Naive thymus-derived CD8-positive, alpha-beta T cell (primary cell): ENCODE measurements around the gene NOVA2. TPM values are rescaled to one million over a fixed set of nuclear protein-coding genes. Genes with fewer than 3 reads are reported as not detected.
A peak's percentile ranks its signal among the peaks of the same experiment; 100 is the strongest.

Experiments used
- ATAC-seq, 2 donors: fragments of 150-1000 bp; cut with Tn5 transposase in 1 of 2; sonication (Bioruptor Pico), chemical (Tn5 transposase) in 1 of 2; 1 replicate in 1 of 2; 2 replicates in 1 of 2; pipeline ENCODE4 v1.10.0; 2021; ENCODE audit warnings: mild to moderate bottlenecking in 2 of 2, moderate library complexity in 2 of 2
- POLR2A ChIA-PET: fragments of 350-600 bp; sonication (Branson Sonifier 250); formaldehyde crosslinking; loops from one replicate; lab custom pipeline; 2021; ENCODE audit warnings: antibody characterized with exemption; lab: Charles Lee
- DNase-seq, 10 donors: peaks; one replicate each; pipeline versions ENCODE4 v3.0.0 to v3.0.0-alpha.2; 2020 to 2022
- H3K27ac Mint-ChIP-seq, 10 donors: one replicate each; pipeline ENCODE4 v1.8.0; 2020 to 2022; ENCODE audit warnings: mild to moderate bottlenecking in 10 of 10, mixed read lengths in 10 of 10, moderate library complexity in 4 of 10, inconsistent platforms in 1 of 10
- H3K27me3 Mint-ChIP-seq, 5 donors: one replicate each; pipeline ENCODE4 v1.8.0; 2021 to 2022; ENCODE audit warnings: mixed read lengths in 5 of 5
- H3K36me3 Mint-ChIP-seq, 3 donors: one replicate each; pipeline ENCODE4 v1.8.0; 2020 to 2022; ENCODE audit warnings: mixed read lengths in 3 of 3, mild to moderate bottlenecking in 2 of 3, inconsistent platforms in 1 of 3
- H3K4me1 Mint-ChIP-seq, 4 donors: one replicate each; pipeline ENCODE4 v1.8.0; 2021 to 2022; ENCODE audit warnings: mixed read lengths in 4 of 4
- H3K4me3 Mint-ChIP-seq, 10 donors: one replicate each; pipeline ENCODE4 v1.8.0; 2020 to 2022; ENCODE audit warnings: mild to moderate bottlenecking in 10 of 10, mixed read lengths in 10 of 10, moderate library complexity in 6 of 10, inconsistent platforms in 1 of 10
- H3K9me3 Mint-ChIP-seq, 9 donors: one replicate each; pipeline ENCODE4 v1.8.0; 2020 to 2022; ENCODE audit warnings: mixed read lengths in 9 of 9, mild to moderate bottlenecking in 3 of 9, inconsistent platforms in 1 of 9, moderate library complexity in 1 of 9
- polyA plus RNA-seq, 3 donors: library from polyadenylated mRNA; unstranded; fragments of 300-500 nt; fragmentation: Illumina TruSeq; gene quantifications; one replicate each; pipeline ENCODE4 v1.2.3, GENCODE V29; 2021
- total RNA-seq, 8 experiments: library from RNA in 2 of 8; stranded (reverse) in 2 of 8; gene quantifications; one replicate each; pipeline ENCODE4 v1.2.3 and lab custom pipeline; 2021 to 2026

Gene NOVA2
- total and polyA plus RNA-seq, 5 experiments from 2014 or later, result not detected

DNA sequence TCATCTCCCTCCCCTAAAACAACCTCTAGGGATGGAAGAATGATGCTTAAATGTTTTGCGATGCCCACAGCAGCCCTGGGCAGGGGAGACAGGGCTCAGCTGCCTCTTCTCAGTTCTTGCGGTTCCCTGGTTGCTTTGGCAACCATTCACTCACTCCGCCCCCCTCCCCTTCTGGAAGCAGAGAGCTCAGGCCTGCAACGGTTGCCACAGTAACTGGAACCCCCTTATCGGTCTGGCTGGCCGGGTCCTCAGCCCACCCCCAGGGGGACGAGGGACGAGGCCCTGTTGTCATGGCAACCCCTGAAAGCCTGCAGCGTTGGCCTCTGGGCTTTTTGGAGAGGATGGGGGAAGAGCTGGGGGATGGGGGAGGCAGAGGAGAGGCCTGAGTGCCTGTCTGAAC is 19.5 kb downstream of the NOVA2 start:
- POLR2A ChIA-PET, result no interaction called here
- ATAC-seq, result no peak
- Mint-ChIP-seq H3K27ac (no peak overlapping the region), H3K27me3 (peaks cover 28 to 58% (median 37%) of the 10 kb centered on the region in 5 donors), H3K9me3 (peaks cover 0 to 10% (median 3%) of the 10 kb centered on the region in 9 donors), H3K4me3 (no peak overlapping the region), H3K36me3 (peaks cover 0 to 6% (median 2%) of the 10 kb centered on the region in 3 donors), H3K4me1 (peaks cover 6 to 21% (median 8%) of the 10 kb centered on the region in 4 donors)
- DNase-seq, result no peak

- Mint-ChIP-seq H3K4me1 (peaks cover 6 to 21% (median 8%) of the 10 kb centered on the region in 4 donors), H3K9me3 (peaks cover 0 to 10% (median 3%) of the 10 kb centered on the region in 9 donors), H3K27me3 (peaks cover 23 to 53% (median 36%) of the 10 kb centered on the region in 5 donors), H3K36me3 (peaks cover 0 to 6% (median 2%) of the 10 kb centered on the region in 3 donors), H3K27ac (no peak overlapping the region), H3K4me3 (peak overlapping the region in 2 of 10 donors; percentile 65 to 70)
- DNase-seq (no peak), ATAC-seq (no peak)
- POLR2A ChIA-PET, result no interaction called here
Measured at GRCh38 chr19:45953676-45954075, 20.0 kb downstream of the NOVA2 start.

- Mint-ChIP-seq H3K27me3 (peaks cover 15 to 50% (median 32%) of the 10 kb centered on the region in 5 donors), H3K4me3 (peak overlapping the region; percentile 45 to 74 (median 66)), H3K27ac (no peak overlapping the region), H3K4me1 (peaks cover 6 to 21% (median 8%) of the 10 kb centered on the region in 4 donors), H3K9me3 (peaks cover 0 to 9% (median 3%) of the 10 kb centered on the region in 9 donors), H3K36me3 (peaks cover 0 to 6% (median 2%) of the 10 kb centered on the region in 3 donors)
- DNase-seq, result peak in 7 of 10 donors; percentile 23 to 51 (median 40)
- ATAC-seq, result peak; percentile 56 to 62
- POLR2A ChIA-PET, result no interaction called here
Measured at GRCh38 chr19:45952686-45953505, 20.8 kb downstream of the NOVA2 start.

DNA sequence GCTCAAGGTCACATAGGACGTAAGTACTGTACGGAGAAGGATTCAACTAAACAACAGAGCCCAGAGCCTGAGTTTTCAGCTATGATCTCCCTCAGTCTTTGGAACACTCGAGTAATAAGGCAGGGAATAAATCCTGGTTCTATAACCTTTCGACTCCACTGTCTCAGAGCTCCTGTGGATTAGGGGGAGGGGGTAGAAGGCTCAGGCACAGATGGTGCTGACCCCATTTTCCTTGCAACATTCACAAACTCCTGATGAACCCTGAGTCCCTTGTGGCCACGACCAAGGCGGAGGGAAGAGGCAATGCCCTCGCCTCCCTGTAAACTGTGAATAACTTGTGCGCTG is 21.4 kb downstream of the NOVA2 start:
- peaks cover 0 to 6% (median 2%) of the 10 kb centered on the region in 3 donors for H3K36me3 Mint-ChIP-seq
- DNase-seq (no peak), ATAC-seq (no peak)
- H3K9me3 Mint-ChIP-seq, result peaks cover 0 to 9% (median 3%) of the 10 kb centered on the region in 9 donors
- peak overlapping the region in 6 of 10 donors; percentile 18 to 70 (median 63) for H3K4me3 Mint-ChIP-seq
- peaks cover 6 to 21% (median 8%) of the 10 kb centered on the region in 4 donors for H3K4me1 Mint-ChIP-seq
- POLR2A ChIA-PET, result no interaction called here
- H3K27me3 Mint-ChIP-seq, result peaks cover 15 to 50% (median 35%) of the 10 kb centered on the region in 5 donors
- H3K27ac Mint-ChIP-seq, result no peak overlapping the region

DNA sequence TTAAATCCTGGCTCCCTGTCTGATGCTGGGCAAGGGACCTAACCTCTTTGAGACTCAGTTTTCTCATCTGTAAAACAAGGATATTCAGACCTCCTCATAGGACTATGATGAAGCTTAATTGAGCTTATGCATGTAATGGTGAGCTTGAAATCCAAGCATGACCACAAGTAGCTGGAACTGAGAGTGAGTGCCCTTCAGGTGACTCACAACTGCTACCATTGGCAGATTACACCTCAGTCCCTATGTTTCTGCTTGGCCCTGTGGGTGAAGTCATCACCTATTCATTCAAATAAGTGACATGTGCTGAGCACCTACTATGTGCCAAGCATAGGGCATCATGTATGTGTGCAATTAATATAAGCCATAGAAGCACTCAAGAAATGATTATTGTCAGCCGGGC is 25.7 kb downstream of the NOVA2 start:
- no peak for DNase-seq
- Mint-ChIP-seq H3K27me3 (peaks cover 13 to 35% (median 31%) of the 10 kb centered on the region in 5 donors), H3K27ac (no peak overlapping the region), H3K36me3 (no peaks in the 10 kb centered on the region), H3K4me3 (no peak overlapping the region), H3K4me1 (peaks cover 0 to 11% (median 3%) of the 10 kb centered on the region in 4 donors), H3K9me3 (peaks cover 0 to 2% (median 0%) of the 10 kb centered on the region in 9 donors)
- no peak for ATAC-seq
- POLR2A ChIA-PET, result interaction anchor here (1.0 kb wide), 1 partner anchor 95 kb away, joined by 3 read pairs; no protein-coding TSS in a partner anchor

DNA sequence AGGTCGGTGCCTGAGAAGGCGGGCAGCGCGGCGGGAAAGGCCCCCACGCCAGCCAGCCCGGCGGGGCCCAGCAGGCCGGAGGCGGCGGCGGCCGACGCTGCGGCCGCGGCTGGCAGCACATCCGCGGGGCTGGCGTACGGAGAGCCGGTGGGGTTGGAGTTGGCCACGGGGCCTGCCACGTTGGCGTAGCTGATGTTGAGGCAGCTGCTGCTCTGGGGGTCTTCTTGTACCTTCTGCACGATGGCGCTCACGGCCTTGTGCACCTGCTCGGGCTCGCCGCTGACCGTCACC is 33.2 kb downstream of the NOVA2 start:
- DNase-seq (no peak), ATAC-seq (no peak)
- H3K9me3 Mint-ChIP-seq, result peaks cover 0 to 5% (median 0%) of the 10 kb centered on the region in 9 donors
- no peak overlapping the region for H3K27ac Mint-ChIP-seq
- peaks cover 0 to 2% (median 0%) of the 10 kb centered on the region in 3 donors for H3K36me3 Mint-ChIP-seq
- peaks cover 0 to 4% (median 1%) of the 10 kb centered on the region in 4 donors for H3K4me1 Mint-ChIP-seq
- POLR2A ChIA-PET, result no interaction called here
- H3K27me3 Mint-ChIP-seq, result peaks cover 16 to 55% (median 38%) of the 10 kb centered on the region in 5 donors
- no peak overlapping the region for H3K4me3 Mint-ChIP-seq

DNA sequence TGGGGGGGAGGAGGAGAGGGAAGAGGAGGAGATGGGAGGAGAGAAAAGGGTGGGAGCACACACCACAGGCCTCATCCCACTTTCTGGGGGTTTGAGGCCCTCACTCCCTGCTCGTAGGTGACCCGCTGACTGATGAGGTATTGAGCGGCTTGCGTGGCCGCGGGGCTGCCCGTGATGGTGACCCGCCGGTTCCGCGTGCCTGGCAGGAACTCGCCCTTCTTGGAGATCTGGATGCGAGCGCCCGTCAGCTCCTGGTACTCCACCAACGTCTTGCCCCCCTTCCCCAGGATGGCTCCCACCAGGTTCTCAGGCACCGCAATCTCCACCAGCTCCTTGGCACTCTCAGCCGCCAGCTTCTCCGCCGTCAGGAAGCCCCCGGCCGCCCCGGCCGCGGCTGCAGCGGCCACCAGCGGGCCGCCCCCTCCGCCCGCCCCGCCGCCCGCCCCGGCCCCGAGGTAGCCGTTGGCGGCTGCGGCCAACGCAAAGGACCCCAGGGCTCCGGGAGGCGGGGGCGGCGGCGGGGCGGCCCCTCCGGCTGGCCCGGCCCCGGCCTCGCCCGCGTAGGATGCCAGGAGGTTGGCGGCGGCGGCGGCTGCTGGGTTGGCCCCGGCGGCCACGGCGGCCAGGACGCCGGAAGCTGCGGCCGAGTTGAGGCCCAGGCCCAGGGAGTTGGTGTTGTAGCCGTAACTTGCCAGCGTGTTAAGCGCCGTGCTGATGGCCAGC is 33.7 kb downstream of the NOVA2 start:
- POLR2A ChIA-PET, result no interaction called here
- peaks cover 0 to 4% (median 1%) of the 10 kb centered on the region in 4 donors for H3K4me1 Mint-ChIP-seq
- peaks cover 0 to 5% (median 0%) of the 10 kb centered on the region in 9 donors for H3K9me3 Mint-ChIP-seq
- peaks cover 0 to 2% (median 0%) of the 10 kb centered on the region in 3 donors for H3K36me3 Mint-ChIP-seq
- ATAC-seq (no peak), DNase-seq (no peak)
- H3K27me3 Mint-ChIP-seq, result peaks cover 20 to 60% (median 41%) of the 10 kb centered on the region in 5 donors
- no peak overlapping the region for H3K27ac Mint-ChIP-seq
- H3K4me3 Mint-ChIP-seq, result no peak overlapping the region

GRCh38 chr19:45938733-45939319 is 34.8 kb downstream of the NOVA2 start:
- peaks cover 0 to 3% (median 0%) of the 10 kb centered on the region in 9 donors for H3K9me3 Mint-ChIP-seq
- peaks cover 22 to 71% (median 47%) of the 10 kb centered on the region in 5 donors for H3K27me3 Mint-ChIP-seq
- no peak for ATAC-seq
- POLR2A ChIA-PET, result no interaction called here
- no peak for DNase-seq
- no peak overlapping the region for H3K27ac Mint-ChIP-seq
- peaks cover 0 to 4% (median 1%) of the 10 kb centered on the region in 4 donors for H3K4me1 Mint-ChIP-seq
- H3K4me3 Mint-ChIP-seq, result no peak overlapping the region
- peaks cover 0 to 2% (median 0%) of the 10 kb centered on the region in 3 donors for H3K36me3 Mint-ChIP-seq

DNA sequence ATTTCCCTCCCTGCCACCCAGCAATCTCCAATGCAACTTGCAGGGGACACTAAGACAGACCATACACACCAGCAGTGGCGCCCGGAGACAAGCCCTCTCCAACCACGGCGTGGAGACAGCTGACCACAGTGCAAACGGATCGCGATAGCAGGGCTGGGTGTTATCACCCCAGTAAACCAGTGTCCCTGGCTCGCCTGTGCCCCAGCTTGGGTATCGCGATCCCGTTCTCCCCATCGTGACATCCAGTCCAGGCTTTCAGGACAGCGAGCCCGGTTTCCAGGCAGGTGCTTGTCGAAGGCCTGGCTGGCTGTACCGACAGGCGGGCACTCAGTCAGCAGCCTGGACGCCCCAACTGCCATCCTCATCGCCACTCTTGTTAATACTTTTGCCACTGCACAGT is 38.4 kb downstream of the NOVA2 start:
- DNase-seq (no peak), ATAC-seq (no peak)
- POLR2A ChIA-PET, result no interaction called here
- H3K4me3 Mint-ChIP-seq, result no peak overlapping the region
- H3K4me1 Mint-ChIP-seq, result peaks cover 0 to 4% (median 1%) of the 10 kb centered on the region in 4 donors
- H3K36me3 Mint-ChIP-seq, result no peaks in the 10 kb centered on the region
- peaks cover 22 to 87% (median 53%) of the 10 kb centered on the region in 5 donors for H3K27me3 Mint-ChIP-seq
- no peak overlapping the region for H3K27ac Mint-ChIP-seq
- peaks cover 0 to 3% (median 0%) of the 10 kb centered on the region in 9 donors for H3K9me3 Mint-ChIP-seq

DNA sequence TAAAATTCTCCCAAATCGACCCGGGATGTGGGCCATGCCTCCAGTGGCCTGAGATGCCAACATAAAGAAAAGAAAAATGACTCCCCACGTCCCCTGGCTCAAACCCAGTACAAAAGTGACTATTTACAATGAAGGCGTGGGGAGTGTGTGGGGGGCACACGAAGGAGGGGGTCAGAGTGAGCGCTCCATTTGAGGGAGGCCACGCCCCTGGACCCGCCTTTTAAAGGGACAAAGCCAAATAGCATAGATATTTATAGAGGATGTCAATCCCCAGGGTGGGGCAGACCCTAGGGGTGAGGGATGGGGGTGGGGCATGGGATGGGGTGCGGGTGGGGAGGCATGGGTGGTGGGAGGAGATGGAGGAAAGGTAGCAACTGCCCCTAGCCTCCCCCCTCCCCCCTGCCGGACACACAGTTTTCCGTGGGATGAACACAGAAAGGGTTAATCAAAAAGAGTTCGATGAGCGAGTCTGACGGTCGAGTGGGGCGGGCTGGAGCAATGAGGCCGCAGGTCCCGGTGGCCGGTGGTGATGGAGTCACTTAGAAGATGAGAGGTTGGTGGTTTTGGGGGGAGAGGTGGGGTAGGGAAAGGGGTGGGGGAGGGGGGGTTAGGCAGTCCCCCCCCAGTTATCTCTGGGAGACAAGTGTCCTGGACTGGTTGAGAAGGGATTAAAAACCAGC is 39.0 kb downstream of the NOVA2 start:
- Mint-ChIP-seq H3K27me3 (peaks cover 22 to 91% (median 57%) of the 10 kb centered on the region in 5 donors), H3K4me3 (no peak overlapping the region), H3K27ac (no peak overlapping the region), H3K36me3 (no peaks in the 10 kb centered on the region), H3K4me1 (peaks cover 0 to 3% (median 1%) of the 10 kb centered on the region in 4 donors), H3K9me3 (peaks cover 0 to 3% (median 0%) of the 10 kb centered on the region in 9 donors)
- ATAC-seq, result no peak
- POLR2A ChIA-PET, result no interaction called here
- DNase-seq, result no peak

DNA sequence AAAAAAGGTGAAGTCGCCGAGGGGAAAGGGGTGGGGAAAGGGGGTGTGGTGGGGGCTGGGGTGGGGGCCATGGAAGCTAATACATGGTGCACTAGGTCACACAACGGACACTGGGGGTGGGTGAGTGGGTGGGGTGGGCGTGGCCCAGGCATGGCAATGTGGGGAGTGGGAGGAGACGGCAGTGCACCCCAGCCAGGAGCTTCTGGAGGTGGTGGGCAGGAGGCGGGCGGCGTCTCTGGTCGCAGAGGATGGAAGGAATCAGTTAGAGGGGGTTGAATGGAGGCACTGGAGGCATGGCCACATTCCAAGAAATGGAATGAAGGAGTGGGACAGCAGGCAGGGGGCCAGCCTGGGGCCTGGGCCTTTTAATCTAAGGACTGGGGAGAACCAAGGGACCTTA is 39.9 kb downstream of the NOVA2 start:
- no peak for DNase-seq
- POLR2A ChIA-PET, result no interaction called here
- Mint-ChIP-seq H3K9me3 (peaks cover 0 to 3% (median 0%) of the 10 kb centered on the region in 9 donors), H3K4me3 (no peak overlapping the region), H3K27me3 (peaks cover 17 to 88% (median 57%) of the 10 kb centered on the region in 5 donors), H3K27ac (no peak overlapping the region), H3K36me3 (no peaks in the 10 kb centered on the region), H3K4me1 (peaks cover 0 to under 1% (median 0%) of the 10 kb centered on the region in 4 donors)
- ATAC-seq, result no peak

GRCh38 chr19:45931055-45931454 is 42.6 kb downstream of the NOVA2 start:
- POLR2A ChIA-PET, result no interaction called here
- no peak for DNase-seq

More at GRCh38 chr19:45931055-45931454, 42.6 kb downstream of the NOVA2 start:
- Mint-ChIP-seq H3K36me3 (no peaks in the 10 kb centered on the region), H3K4me1 (peaks cover 9 to 11% (median 9%) of the 10 kb centered on the region in 4 donors), H3K4me3 (no peak overlapping the region), H3K27ac (peak overlapping the region in 2 of 10 donors; percentile 25 to 29), H3K9me3 (no peaks in the 10 kb centered on the region), H3K27me3 (peaks cover 13 to 63% (median 43%) of the 10 kb centered on the region in 5 donors)
- no peak for ATAC-seq
